ENCODE measurements around the gene RTP3.
A peak's percentile ranks its signal among the peaks of the same experiment; 100 is the strongest.
"Not testable (repeated sequence)": the region's sequence is repeated elsewhere in the genome, so short reads cannot be mapped to it uniquely, and the experiment has no call there.

RTP3 gene

GRCh38 chr3:46491089-46492070, 6.4 kb upstream of the RTP3 start:
- no peak for DNase-seq

- DNase-seq = no peak
Observed at GRCh38 chr3:46492890-46493547, 4.8 kb upstream of the RTP3 start.

- not testable (repeated sequence) for DNase-seq
Observed at GRCh38 chr3:46494491-46494890, 3.3 kb upstream of the RTP3 start.

GRCh38 chr3:46495901-46496456, 1.8 kb upstream of the RTP3 start:
- no peak for DNase-seq

- peak in 2 of 4 experiments; percentile 5 to 31 for DNase-seq
Observed at GRCh38 chr3:46496746-46497555, 825 bp upstream of the RTP3 start.

GRCh38 chr3:46498916-46499519, 1.2 kb downstream of the RTP3 start:
- no peak for DNase-seq

- no peak for DNase-seq
Observed at GRCh38 chr3:46500656-46501635, 3.2 kb downstream of the RTP3 start.

- no peak for DNase-seq
Observed at GRCh38 chr3:46501702-46502101, 3.9 kb downstream of the RTP3 start.

- no peak for DNase-seq
Observed at GRCh38 chr3:46503200-46503874, 5.6 kb downstream of the RTP3 start.

- DNase-seq = no peak
Observed at GRCh38 chr3:46504789-46505188, 7.0 kb downstream of the RTP3 start.

- no peak for DNase-seq
Observed at GRCh38 chr3:46505953-46506352, 8.2 kb downstream of the RTP3 start.

GRCh38 chr3:46506526-46506925, 8.8 kb downstream of the RTP3 start:
- no peak for DNase-seq

- no peak for DNase-seq
Observed at GRCh38 chr3:46508850-46509591, 11.2 kb downstream of the RTP3 start.

- DNase-seq = no peak
Observed at GRCh38 chr3:46509661-46510187, 11.9 kb downstream of the RTP3 start.

GRCh38 chr3:46512191-46512749, 14.5 kb downstream of the RTP3 start:
- no peak for DNase-seq

- DNase-seq = no peak
Observed at GRCh38 chr3:46516521-46516920, 18.7 kb downstream of the RTP3 start.

- no peak for DNase-seq
Observed at GRCh38 chr3:46517016-46517783, 19.4 kb downstream of the RTP3 start.

GRCh38 chr3:46517784-46518181, 20.0 kb downstream of the RTP3 start:
- no peak for DNase-seq

Data from activated naive CD4-positive, alpha-beta T cell (primary cell).